Putamen (tissue), 1 donor: ENCODE data around the gene MAGI1.
A peak's percentile ranks its signal among the peaks of the same experiment; 100 is the strongest.
"Not testable (repeated sequence)": the region's sequence is repeated elsewhere in the genome, so short reads cannot be mapped to it uniquely, and the experiment has no call there.

ENCODE experiments used
- DNase-seq: peaks from one replicate; pipeline ENCODE4 v3.0.0-alpha.2; 2016; ENCODE audit warnings: low spot score

The MAGI1 gene

GRCh38 chr3:66039590-66039887 lies 821 bp upstream of the MAGI1 start:
- no peak for DNase-seq

- no peak for DNase-seq
Observed at GRCh38 chr3:66038384-66038725, 363 bp downstream of the MAGI1 start.

GRCh38 chr3:66037986-66038369 lies 740 bp downstream of the MAGI1 start:
- no peak for DNase-seq

- peak; percentile 64 for DNase-seq
Observed at GRCh38 chr3:66037330-66037985, 1.3 kb downstream of the MAGI1 start.

GRCh38 chr3:66036586-66037148 lies 2.1 kb downstream of the MAGI1 start:
- DNase-seq: no peak

GRCh38 chr3:66035763-66036477 lies 2.8 kb downstream of the MAGI1 start:
- no peak for DNase-seq

GRCh38 chr3:66033241-66034138 lies 5.2 kb downstream of the MAGI1 start:
- DNase-seq: no peak

GRCh38 chr3:66031102-66031698 lies 7.5 kb downstream of the MAGI1 start:
- no peak for DNase-seq

- DNase-seq: no peak
Observed at GRCh38 chr3:66029443-66029842, 9.3 kb downstream of the MAGI1 start.

GRCh38 chr3:66029014-66029413 lies 9.7 kb downstream of the MAGI1 start:
- DNase-seq: no peak

GRCh38 chr3:66028457-66028856 lies 10.3 kb downstream of the MAGI1 start:
- no peak for DNase-seq

GRCh38 chr3:66027099-66027498 lies 11.6 kb downstream of the MAGI1 start:
- not testable (repeated sequence) for DNase-seq

- no peak for DNase-seq
Observed at GRCh38 chr3:66023738-66024385, 14.9 kb downstream of the MAGI1 start.

GRCh38 chr3:66023229-66023628 lies 15.5 kb downstream of the MAGI1 start:
- DNase-seq: no peak

- no peak for DNase-seq
Observed at GRCh38 chr3:66021731-66022131, 17.0 kb downstream of the MAGI1 start.

- no peak for DNase-seq
Observed at GRCh38 chr3:66019896-66020295, 18.8 kb downstream of the MAGI1 start.

- DNase-seq: no peak
Observed at GRCh38 chr3:66018057-66019033, 20.4 kb downstream of the MAGI1 start.

- no peak for DNase-seq
Observed at GRCh38 chr3:66017591-66017990, 21.1 kb downstream of the MAGI1 start.

GRCh38 chr3:66017084-66017483 lies 21.6 kb downstream of the MAGI1 start:
- no peak for DNase-seq

GRCh38 chr3:66015841-66016240 lies 22.9 kb downstream of the MAGI1 start:
- DNase-seq: no peak

- no peak for DNase-seq
Observed at GRCh38 chr3:66014651-66015050, 24.1 kb downstream of the MAGI1 start.
